ENCODE measurements around the gene ZMYND19.

ZMYND19 gene

GRCh38 chr9:137580209-137580953 lies 9.9 kb downstream of the ZMYND19 start:
- H3K9ac ChIP-seq: no peak overlapping the region
- no peaks in the 10 kb centered on the region for H3K4me1 ChIP-seq
- H3K4me3 ChIP-seq (ENCODE audit: low read depth, low read length): no peak overlapping the region

GRCh38 chr9:137579259-137579604 lies 11.1 kb downstream of the ZMYND19 start:
- H3K4me2 ChIP-seq (ENCODE audit: low read length): peak overlapping the region; percentile 71
- peak overlapping the region; percentile 93 for H3K4me3 ChIP-seq (ENCODE audit: low read depth, low read length)
- peak overlapping the region; percentile 84 for H2AFZ ChIP-seq
- H3K27ac ChIP-seq: no peak overlapping the region
- H3K9ac ChIP-seq: no peak overlapping the region
- H3K27me3 ChIP-seq (ENCODE audit: control insufficient read depth, insufficient read depth, low read length): no peaks in the 10 kb centered on the region
- no peak for TF ChIP-seq CTCF (IDR thresholded peaks at IDR 0.05)
- H3K9me3 ChIP-seq (ENCODE audit: control insufficient read depth, low read length): no peaks in the 10 kb centered on the region
- peaks cover 8% of the 10 kb centered on the region for H3K79me2 ChIP-seq
- H3K36me3 ChIP-seq (ENCODE audit: control insufficient read depth, insufficient read depth, low read length): no peaks in the 10 kb centered on the region
- no peaks in the 10 kb centered on the region for H3K4me1 ChIP-seq

More at GRCh38 chr9:137580209-137580953, 9.9 kb downstream of the ZMYND19 start:
- no peaks in the 10 kb centered on the region for H3K27me3 ChIP-seq (ENCODE audit: control insufficient read depth, insufficient read depth, low read length)
- H2AFZ ChIP-seq: no peak overlapping the region
- no peaks in the 10 kb centered on the region for H3K9me3 ChIP-seq (ENCODE audit: control insufficient read depth, low read length)
- H3K79me2 ChIP-seq: peaks cover 8% of the 10 kb centered on the region
- no peak for TF ChIP-seq CTCF (IDR thresholded peaks at IDR 0.05)
- H3K4me2 ChIP-seq (ENCODE audit: low read length): no peak overlapping the region
- no peak overlapping the region for H3K27ac ChIP-seq
- no peaks in the 10 kb centered on the region for H3K36me3 ChIP-seq (ENCODE audit: control insufficient read depth, insufficient read depth, low read length)

- Histone ChIP-seq H3K4me1 (no peaks in the 10 kb centered on the region), H3K4me2 (ENCODE audit: low read length) (peak within 1 kb of the TSS; percentile 90), H3K9ac (peak within 1 kb of the TSS; percentile 33), H3K36me3 (ENCODE audit: control insufficient read depth, insufficient read depth, low read length) (no peaks in the 10 kb centered on the region), H2AFZ (peak within 1 kb of the TSS; percentile 85), H3K27me3 (ENCODE audit: control insufficient read depth, insufficient read depth, low read length) (no peaks in the 10 kb centered on the region), H3K27ac (peak within 1 kb of the TSS; percentile 61), H3K4me3 (ENCODE audit: low read depth, low read length) (peak within 1 kb of the TSS; percentile 93), H3K79me2 (peaks cover 8% of the 10 kb centered on the region), H3K9me3 (ENCODE audit: control insufficient read depth, low read length) (no peaks in the 10 kb centered on the region)
- peak; percentile 82 for TF ChIP-seq CTCF (IDR thresholded peaks at IDR 0.05)
These were observed 11.6 kb downstream of the ZMYND19 start, which contains the start of gene DPH7 for GRCh38 chr9:137578518-137579258. Gene DPH7, minus strand, starts transcription at chr9:137578925. Its CDS starts 148 bp downstream, at chr9:137578777.

GRCh38 chr9:137575716-137576411 lies 14.4 kb downstream of the ZMYND19 start:
- no peaks in the 10 kb centered on the region for H3K27me3 ChIP-seq (ENCODE audit: control insufficient read depth, insufficient read depth, low read length)
- no peak overlapping the region for H3K27ac ChIP-seq
- H3K36me3 ChIP-seq (ENCODE audit: control insufficient read depth, insufficient read depth, low read length): no peaks in the 10 kb centered on the region
- no peaks in the 10 kb centered on the region for H3K9me3 ChIP-seq (ENCODE audit: control insufficient read depth, low read length)
- no peak for TF ChIP-seq CTCF (IDR thresholded peaks at IDR 0.05)
- no peak overlapping the region for H3K9ac ChIP-seq
- H3K4me2 ChIP-seq (ENCODE audit: low read length): no peak overlapping the region
- H3K79me2 ChIP-seq: peaks cover 14% of the 10 kb centered on the region
- H3K4me3 ChIP-seq (ENCODE audit: low read depth, low read length): no peak overlapping the region
- no peak overlapping the region for H2AFZ ChIP-seq
- H3K4me1 ChIP-seq: no peaks in the 10 kb centered on the region
